Skeletal muscle tissue (tissue), 4 donors: Measurements from ENCODE around the gene CPE. TPM values are rescaled to one million over a fixed set of nuclear protein-coding genes. Genes with fewer than 3 reads are reported as not detected.

ENCODE experiments used
- H3K27ac ChIP-seq: one replicate; pipeline ENCODE4 v1.7.0; 2013; ENCODE audit warnings: mild to moderate bottlenecking, low read depth, low read length, inconsistent platforms
- H3K27me3 ChIP-seq, 3 donors: one replicate each; pipeline ENCODE4 v1.7.0; 2013; ENCODE audit warnings: low read length in 3 of 3; ENCODE audit not compliant: control insufficient read depth in 3 of 3, insufficient read depth in 3 of 3
- H3K36me3 ChIP-seq, 3 donors: one replicate each; pipeline ENCODE4 v1.7.0; 2013; ENCODE audit warnings: low read length in 3 of 3; ENCODE audit not compliant: control insufficient read depth in 3 of 3, insufficient read depth in 3 of 3
- H3K4me1 ChIP-seq, 3 donors: one replicate each; pipeline ENCODE4 v1.7.0; 2013; ENCODE audit warnings: low read length in 3 of 3, mild to moderate bottlenecking in 3 of 3; ENCODE audit not compliant: control insufficient read depth in 3 of 3, insufficient read depth in 3 of 3
- H3K4me3 ChIP-seq, 3 donors: one replicate each; pipeline ENCODE4 v1.7.0; 2013; ENCODE audit warnings: low read length in 3 of 3
- H3K9ac ChIP-seq, 3 donors: one replicate each; pipeline ENCODE4 v1.7.0; 2013; ENCODE audit warnings: low read length in 3 of 3, mild to moderate bottlenecking in 3 of 3, moderate library complexity in 2 of 3, low read depth in 1 of 3
- H3K9me3 ChIP-seq, 3 donors: one replicate each; pipeline ENCODE4 v1.7.0; 2013; ENCODE audit warnings: low read length in 3 of 3; ENCODE audit not compliant: control insufficient read depth in 3 of 3
- total RNA-seq: library from RNA; depleted of rRNA; stranded (reverse); fragments of >200 nt; gene quantifications from one replicate; pipeline ENCODE4 v1.2.3, GENCODE V29; 2014
- donor health status: Osteomylitis.

Gene CPE
- total RNA-seq, 1 donor from 2014 or later: 89.8 TPM

DNA sequence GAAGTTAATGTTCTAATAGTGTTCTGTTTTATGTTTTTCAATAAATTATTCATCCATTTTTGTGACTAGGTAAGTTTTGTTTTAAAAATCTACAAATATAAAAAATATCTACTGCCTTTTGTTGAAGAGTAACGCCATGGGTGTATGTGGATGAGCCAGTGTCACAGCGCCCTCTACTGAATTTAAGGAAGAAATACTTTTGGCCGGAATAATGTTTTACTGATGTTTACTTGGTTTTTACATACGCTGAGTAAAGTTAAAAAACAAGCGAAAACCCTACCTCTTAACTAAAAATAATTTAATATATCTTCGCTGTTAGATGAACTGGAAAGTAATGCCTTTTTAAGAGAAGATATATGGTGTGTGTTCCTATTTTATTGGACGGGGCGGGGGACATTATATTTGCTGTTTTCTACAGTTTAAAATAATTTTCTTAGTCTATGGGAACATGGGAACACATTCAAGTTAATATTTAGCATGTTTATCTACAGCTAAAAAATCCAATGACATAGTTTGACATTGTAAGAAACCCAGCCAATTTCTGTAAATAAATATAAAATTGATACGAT is 86.1 kb downstream of the CPE start:
- Histone ChIP-seq H3K9ac (no peak overlapping the region), H3K9me3 (no peaks in the 10 kb centered on the region), H3K4me3 (no peak overlapping the region), H3K27ac (no peak overlapping the region), H3K36me3 (no peaks in the 10 kb centered on the region), H3K27me3 (no peaks in the 10 kb centered on the region), H3K4me1 (peaks cover 0 to 5% (median 0%) of the 10 kb centered on the region in 3 donors)

DNA sequence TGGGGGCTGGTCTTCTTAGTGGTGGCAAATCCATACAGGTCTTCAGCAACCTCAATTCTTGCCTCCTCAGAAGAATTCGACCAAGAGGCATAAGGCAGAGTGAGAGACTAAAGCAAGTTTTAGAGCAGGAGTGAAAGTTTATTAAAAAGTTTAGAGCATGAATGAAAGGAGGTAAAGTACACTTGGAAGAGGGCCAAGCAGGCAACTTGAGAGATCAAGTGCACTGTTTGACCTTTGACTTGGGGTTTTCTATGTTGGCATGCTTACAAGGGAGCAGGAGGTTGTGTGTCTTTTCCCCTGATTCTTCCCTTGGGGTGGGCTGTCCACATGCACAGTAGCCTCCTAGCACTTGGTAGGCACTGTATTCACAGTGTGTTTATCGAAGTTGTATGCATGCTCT is 91.2 kb downstream of the CPE start:
- no peaks in the 10 kb centered on the region for H3K27me3 ChIP-seq
- H3K36me3 ChIP-seq: no peaks in the 10 kb centered on the region
- H3K27ac ChIP-seq: no peak overlapping the region
- no peaks in the 10 kb centered on the region for H3K4me1 ChIP-seq
- H3K9me3 ChIP-seq: no peaks in the 10 kb centered on the region
- no peak overlapping the region for H3K4me3 ChIP-seq
- no peak overlapping the region for H3K9ac ChIP-seq

- Histone ChIP-seq H3K9me3 (no peaks in the 10 kb centered on the region), H3K36me3 (no peaks in the 10 kb centered on the region), H3K27me3 (no peaks in the 10 kb centered on the region), H3K4me1 (no peaks in the 10 kb centered on the region), H3K27ac (no peak overlapping the region), H3K4me3 (no peak overlapping the region), H3K9ac (no peak overlapping the region)
Measured at GRCh38 chr4:165472943-165473676, 94.3 kb downstream of the CPE start.

- no peaks in the 10 kb centered on the region for H3K4me1 ChIP-seq
Measured at GRCh38 chr4:165474784-165475705, 96.2 kb downstream of the CPE start.

GRCh38 chr4:165475706-165476070 is 96.9 kb downstream of the CPE start:
- H3K27ac ChIP-seq: no peak overlapping the region
- H3K9me3 ChIP-seq: no peaks in the 10 kb centered on the region
- no peaks in the 10 kb centered on the region for H3K27me3 ChIP-seq
- H3K9ac ChIP-seq: no peak overlapping the region
- no peak overlapping the region for H3K4me3 ChIP-seq
- no peaks in the 10 kb centered on the region for H3K4me1 ChIP-seq
- no peaks in the 10 kb centered on the region for H3K36me3 ChIP-seq

More at GRCh38 chr4:165474784-165475705, 96.2 kb downstream of the CPE start:
- H3K27me3 ChIP-seq: no peaks in the 10 kb centered on the region
- H3K36me3 ChIP-seq: no peaks in the 10 kb centered on the region
- H3K27ac ChIP-seq: no peak overlapping the region
- H3K4me3 ChIP-seq: no peak overlapping the region
- no peaks in the 10 kb centered on the region for H3K9me3 ChIP-seq
- H3K9ac ChIP-seq: no peak overlapping the region

DNA sequence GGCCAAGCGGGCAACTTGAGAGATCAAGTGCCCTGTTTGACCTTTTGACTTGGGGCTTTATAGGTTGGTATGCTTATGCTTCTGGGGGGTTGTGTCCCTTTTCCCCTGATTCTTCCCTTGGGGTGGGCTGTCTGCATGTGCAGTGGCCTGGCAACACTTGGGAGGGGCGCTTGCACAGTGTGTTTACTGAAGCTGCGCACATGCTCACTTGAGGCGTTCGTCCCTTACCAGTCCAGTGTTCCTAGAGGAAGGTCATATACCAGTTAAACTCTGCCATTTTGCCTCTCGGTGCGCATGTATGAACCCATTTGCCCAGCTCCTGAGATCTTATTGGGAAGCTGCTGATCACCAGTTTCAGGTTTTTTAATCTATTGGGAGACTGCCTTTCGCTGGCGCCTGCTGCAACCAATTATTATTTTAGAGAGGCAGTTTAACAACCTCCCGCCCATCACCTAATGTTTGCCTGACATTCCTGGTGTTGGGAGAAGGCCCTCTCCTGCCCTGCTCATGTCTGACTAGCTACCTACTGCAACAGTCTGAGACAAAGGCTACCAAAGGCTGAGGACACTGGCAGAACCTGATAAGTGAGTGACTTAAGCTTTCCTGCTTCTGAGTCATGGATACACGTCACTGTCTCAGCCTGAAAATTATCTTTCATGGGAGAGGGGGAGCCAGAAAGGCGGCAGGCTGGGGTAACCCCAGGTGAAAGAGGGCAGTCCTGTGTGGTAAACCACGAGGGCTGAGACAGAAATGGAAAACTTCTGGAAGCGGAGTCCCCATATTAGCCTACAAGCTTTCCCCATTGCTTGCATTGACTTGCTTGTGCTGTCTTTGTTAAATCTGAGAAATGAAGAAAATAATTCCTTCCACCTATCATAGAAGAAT is 97.6 kb downstream of the CPE start:
- Histone ChIP-seq H3K27me3 (no peaks in the 10 kb centered on the region), H3K4me1 (no peaks in the 10 kb centered on the region), H3K9ac (no peak overlapping the region), H3K27ac (no peak overlapping the region), H3K4me3 (no peak overlapping the region), H3K9me3 (no peaks in the 10 kb centered on the region), H3K36me3 (no peaks in the 10 kb centered on the region)

DNA sequence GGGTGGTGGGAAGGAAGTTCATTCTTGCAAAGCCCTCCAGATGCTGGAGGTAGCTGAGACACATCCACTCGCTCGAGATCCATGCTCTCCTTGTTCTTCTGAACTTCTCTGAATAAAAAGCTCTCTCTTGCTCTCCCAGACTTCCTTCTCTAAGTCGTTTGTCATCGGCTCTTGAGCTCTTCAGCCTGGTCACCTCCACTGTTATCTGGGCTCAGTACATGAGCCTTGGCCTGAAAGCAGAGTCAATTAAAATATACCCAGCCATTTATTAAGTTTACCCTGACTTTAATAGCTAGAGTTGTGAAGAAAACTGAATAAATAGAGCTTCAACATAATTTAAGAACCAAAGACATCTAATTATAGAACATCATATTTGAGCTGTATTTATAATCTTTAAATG is 99.0 kb downstream of the CPE start:
- H3K4me1 ChIP-seq: no peaks in the 10 kb centered on the region
- H3K27ac ChIP-seq: no peak overlapping the region
- H3K9ac ChIP-seq: no peak overlapping the region
- no peaks in the 10 kb centered on the region for H3K9me3 ChIP-seq
- H3K4me3 ChIP-seq: no peak overlapping the region
- H3K36me3 ChIP-seq: no peaks in the 10 kb centered on the region
- H3K27me3 ChIP-seq: no peaks in the 10 kb centered on the region

GRCh38 chr4:165478260-165478659 is 99.5 kb downstream of the CPE start:
- H3K27me3 ChIP-seq: no peaks in the 10 kb centered on the region

DNA sequence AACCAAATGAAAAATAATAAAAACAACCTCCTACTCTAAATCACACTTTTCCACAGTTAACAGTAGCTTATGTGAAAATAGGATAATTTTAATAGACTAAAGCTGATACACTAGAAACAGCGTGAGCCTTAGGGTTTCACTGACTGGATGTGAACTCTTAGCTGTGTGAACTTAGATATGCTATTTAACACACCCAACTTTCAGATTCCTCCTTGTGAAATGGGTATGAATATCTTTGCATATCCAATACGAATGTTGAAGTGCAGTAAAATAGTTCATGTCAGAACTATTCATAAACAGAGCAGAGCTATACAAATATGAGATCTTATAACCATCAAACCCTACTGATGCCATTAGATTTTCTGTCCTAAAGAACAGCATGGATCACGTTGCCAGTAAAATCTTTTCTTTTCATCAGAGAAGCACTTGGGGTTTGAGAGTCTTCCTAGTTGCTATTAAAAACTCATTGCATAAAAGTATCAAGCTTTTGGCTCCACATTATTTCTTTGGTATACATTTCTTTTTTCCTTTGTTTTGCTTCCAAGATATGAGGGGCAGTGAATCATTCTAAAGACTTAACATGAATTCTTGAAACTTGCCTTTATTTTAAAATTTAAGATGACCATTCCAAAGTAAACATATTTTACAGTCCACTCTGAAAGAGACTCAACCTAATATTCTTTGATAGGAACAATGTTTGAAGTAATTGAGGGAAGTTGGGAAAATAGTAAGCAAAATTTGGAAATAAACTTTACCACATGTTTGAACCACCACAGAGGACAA is 102.4 kb downstream of the CPE start:
- no peak overlapping the region for H3K4me3 ChIP-seq
- no peak overlapping the region for H3K9ac ChIP-seq
- H3K36me3 ChIP-seq: no peaks in the 10 kb centered on the region
- no peak overlapping the region for H3K27ac ChIP-seq
- no peaks in the 10 kb centered on the region for H3K27me3 ChIP-seq
- no peaks in the 10 kb centered on the region for H3K4me1 ChIP-seq
- no peaks in the 10 kb centered on the region for H3K9me3 ChIP-seq

More at GRCh38 chr4:165478260-165478659, 99.5 kb downstream of the CPE start:
- no peak overlapping the region for H3K4me3 ChIP-seq
- no peak overlapping the region for H3K27ac ChIP-seq
- H3K9me3 ChIP-seq: no peaks in the 10 kb centered on the region
- H3K4me1 ChIP-seq: no peaks in the 10 kb centered on the region
- H3K9ac ChIP-seq: no peak overlapping the region
- H3K36me3 ChIP-seq: no peaks in the 10 kb centered on the region
